MCF 10A (cell line): ENCODE measurements around the gene MRPS27. TPM values are rescaled to one million over a fixed set of nuclear protein-coding genes. Genes with fewer than 3 reads are reported as not detected.
A peak's percentile ranks its signal among the peaks of the same experiment; 100 is the strongest.

Source experiments
- BruUV-seq: library from RNA; stranded (reverse); fragments of 400-500 nt; replicated peaks from 2 replicates; lab custom pipeline; 2021; lab: Mats Ljungman, UMichigan
- CTCF ChIA-PET: fragments of 300-600 bp; sonication (Branson Sonifier 250); formaldehyde crosslinking; extraction: SDS; loops from one replicate; lab custom pipeline; 2021; ENCODE audit warnings: antibody characterized with exemption, inconsistent platforms; lab: Yijun Ruan, JAX
- POLR2A ChIA-PET: fragments of 300-600, 350-650 bp; sonication (Branson Sonifier 250); formaldehyde crosslinking; extraction: SDS; loops from one replicate; lab custom pipeline; 2020; ENCODE audit warnings: antibody characterized with exemption, inconsistent platforms; lab: Yijun Ruan, JAX
- DNase-seq: peaks from one replicate; pipeline ENCODE4 v3.0.0-alpha.2; 2018; ENCODE audit not compliant: unreplicated experiment
- H3K27ac Mint-ChIP-seq: one replicate; pipeline ENCODE4 v1.8.0; 2022; ENCODE audit warnings: mild to moderate bottlenecking, low read depth, mixed read lengths; ENCODE audit not compliant: unreplicated experiment
- H3K27me3 Mint-ChIP-seq: one replicate; pipeline ENCODE4 v1.8.0; 2022; ENCODE audit warnings: mixed read lengths; ENCODE audit not compliant: insufficient read depth, unreplicated experiment
- H3K36me3 Mint-ChIP-seq: one replicate; pipeline ENCODE4 v1.8.0; 2022; ENCODE audit warnings: mild to moderate bottlenecking, moderate library complexity, mixed read lengths; ENCODE audit not compliant: insufficient read depth, unreplicated experiment
- H3K4me1 Mint-ChIP-seq: one replicate; pipeline ENCODE4 v1.8.0; 2022; ENCODE audit warnings: mixed read lengths; ENCODE audit not compliant: insufficient read depth, unreplicated experiment
- H3K4me3 Mint-ChIP-seq: one replicate; pipeline ENCODE4 v1.8.0; 2022; ENCODE audit warnings: mild to moderate bottlenecking, moderate library complexity, mixed read lengths; ENCODE audit not compliant: unreplicated experiment
- H3K9me3 Mint-ChIP-seq: one replicate; pipeline ENCODE4 v1.8.0; 2022; ENCODE audit warnings: mixed read lengths; ENCODE audit not compliant: unreplicated experiment
- CTCF ChIP-seq: fragments of 200-600 bp; IDR thresholded peaks from one replicate; pipeline ENCODE4 v1.8.0; 2022; ENCODE audit warnings: antibody characterized with exemption, mild to moderate bottlenecking; ENCODE audit not compliant: unreplicated experiment
- intact Hi-C: fragments of 100-400 bp; cut with micrococcal nuclease; formaldehyde crosslinking; loops from 2 replicates; pipeline ENCODE4 v1.14.1; 2022
- total RNA-seq: library from RNA; stranded (reverse); gene quantifications from 2 replicates; pipeline ENCODE4 v1.2.3, GENCODE V29; 2022

Gene MRPS27
- total RNA-seq, 1 experiment from 2014 or later = 68.5 TPM

- Mint-ChIP-seq H3K27ac (peak overlapping the region; percentile 52), H3K4me3 (no peak overlapping the region), H3K4me1 (peaks cover 20% of the 10 kb centered on the region), H3K36me3 (peaks cover 14% of the 10 kb centered on the region), H3K27me3 (no peaks in the 10 kb centered on the region), H3K9me3 (no peaks in the 10 kb centered on the region)
- intact Hi-C loops = no loop called here
- no TSS peak for BruUV-seq
- ChIA-PET POLR2A (interaction anchor here (1.1 kb wide), 1 partner anchor 18 kb away, joined by 4 read pairs; no protein-coding TSS in a partner anchor), CTCF (interaction anchor here (1.0 kb wide), 2 partner anchors 17 to 468 kb away, joined by 4 to 5 read pairs; no protein-coding TSS in a partner anchor)
- TF ChIP-seq CTCF = no peak
- DNase-seq = no peak
Observed at GRCh38 chr5:72252008-72252407, 68.0 kb downstream of the MRPS27 start.

DNA sequence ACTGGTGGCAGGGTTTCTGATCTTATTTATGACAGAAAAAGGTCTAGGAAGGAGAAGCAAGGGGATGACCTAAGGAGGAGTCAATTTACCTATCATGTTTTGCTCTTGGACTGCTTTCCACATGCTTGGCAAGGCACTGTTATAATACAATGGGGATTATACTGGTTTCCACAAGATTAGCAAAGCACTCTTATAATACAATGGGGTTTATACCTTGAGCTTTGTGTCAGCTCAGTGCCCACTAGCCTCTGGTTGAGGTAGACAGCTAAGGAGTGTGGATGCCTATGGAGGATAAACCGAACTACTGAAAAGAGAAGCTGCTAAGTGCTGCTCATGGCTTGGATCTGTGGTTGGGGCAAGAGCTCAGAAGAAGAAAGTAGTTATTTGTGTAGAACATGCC, 68.7 kb downstream of the MRPS27 start:
- H3K27ac Mint-ChIP-seq = peak overlapping the region; percentile 52
- no peak overlapping the region for H3K4me3 Mint-ChIP-seq

DNA sequence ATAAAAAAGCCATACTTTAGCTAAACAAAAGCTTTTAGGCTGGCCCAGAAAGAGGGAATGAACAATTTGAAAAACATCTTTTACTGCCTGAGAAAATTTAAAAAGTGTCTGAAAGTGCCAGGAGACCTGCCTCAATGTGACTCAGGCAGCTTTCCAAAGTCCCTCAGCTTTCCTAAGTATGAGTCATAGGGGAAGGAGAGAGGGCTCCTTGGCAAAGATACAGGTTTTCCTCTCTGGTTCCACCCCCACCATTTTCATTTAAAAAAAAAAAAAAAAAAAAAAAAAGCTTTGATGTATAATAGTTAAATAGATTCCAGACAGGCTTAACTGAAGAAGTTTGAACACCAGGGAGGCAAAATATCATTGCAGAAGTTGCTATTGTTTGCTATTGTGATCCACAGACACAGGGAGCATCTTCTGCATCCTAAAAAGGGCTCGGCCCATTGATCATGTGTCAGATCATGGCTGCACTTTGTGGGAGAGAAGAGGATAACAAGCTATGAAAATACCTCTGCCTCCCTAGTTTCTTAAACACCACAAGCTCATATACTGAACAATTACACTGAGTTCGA, 71.5 kb downstream of the MRPS27 start:
- H3K9me3 Mint-ChIP-seq = no peaks in the 10 kb centered on the region
- peak; percentile 93 for DNase-seq
- CTCF ChIA-PET = interaction anchor here (0.6 to 1.5 kb wide), 5 partner anchors 11 to 477 kb away, joined by 3 to 4 read pairs (median 3); no protein-coding TSS in a partner anchor
- peak overlapping the region; percentile 50 for H3K27ac Mint-ChIP-seq
- POLR2A ChIA-PET = interaction anchor here (0.7 to 3.8 kb wide), 5 partner anchors 11 to 317 kb away, joined by 3 to 28 read pairs (median 3); no protein-coding TSS in a partner anchor
- H3K4me3 Mint-ChIP-seq = no peak overlapping the region
- BruUV-seq = no TSS peak
- intact Hi-C loops = no loop called here
- TF ChIP-seq CTCF = no peak
- no peaks in the 10 kb centered on the region for H3K27me3 Mint-ChIP-seq
- peaks cover 10% of the 10 kb centered on the region for H3K36me3 Mint-ChIP-seq
- peaks cover 36% of the 10 kb centered on the region for H3K4me1 Mint-ChIP-seq

More for the DNA sequence above, 68.7 kb downstream of the MRPS27 start:
- POLR2A ChIA-PET = interaction anchor here (1.1 kb wide), 1 partner anchor 17 kb away, joined by 4 read pairs; no protein-coding TSS in a partner anchor
- intact Hi-C loops = no loop called here
- Mint-ChIP-seq H3K9me3 (no peaks in the 10 kb centered on the region), H3K4me1 (peaks cover 27% of the 10 kb centered on the region), H3K36me3 (peaks cover 14% of the 10 kb centered on the region), H3K27me3 (no peaks in the 10 kb centered on the region)
- no peak for DNase-seq
- no TSS peak for BruUV-seq
- CTCF ChIA-PET = interaction anchor here (1.0 kb wide), 2 partner anchors 18 to 468 kb away, joined by 4 to 5 read pairs; no protein-coding TSS in a partner anchor
- TF ChIP-seq CTCF = no peak

DNA sequence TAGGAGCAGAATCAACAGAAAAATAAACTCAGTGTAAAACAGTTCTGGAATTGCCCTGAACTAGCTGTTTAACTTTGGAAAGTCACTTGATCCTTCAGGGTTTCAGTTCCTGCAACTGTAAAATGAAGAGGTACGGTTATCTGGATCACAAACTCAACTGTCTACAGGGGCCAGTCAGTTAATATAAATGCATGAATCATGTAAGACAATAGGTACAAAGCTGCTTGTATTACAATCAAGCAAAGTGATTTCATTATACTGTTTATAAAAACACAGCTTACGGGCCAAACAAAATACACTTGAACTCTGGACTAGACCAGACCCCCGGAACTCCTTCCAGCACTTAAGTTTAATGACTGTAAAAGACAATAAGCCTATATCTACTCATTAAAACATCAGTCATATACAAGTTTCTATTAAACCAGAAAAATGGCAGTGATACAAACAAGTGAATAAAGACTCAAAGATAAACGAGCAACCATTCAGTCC, 73.0 kb downstream of the MRPS27 start:
- ChIA-PET CTCF (interaction anchor here (0.6 to 1.5 kb wide), 3 partner anchors 12 to 464 kb away, joined by 3 to 4 read pairs (median 4); no protein-coding TSS in a partner anchor), POLR2A (interaction anchor here (0.7 to 3.8 kb wide), 5 partner anchors 10 to 138 kb away, joined by 3 to 28 read pairs (median 3); no protein-coding TSS in a partner anchor)
- H3K36me3 Mint-ChIP-seq = peaks cover 19% of the 10 kb centered on the region
- no TSS peak for BruUV-seq
- intact Hi-C loops = no loop called here
- TF ChIP-seq CTCF = no peak
- peaks cover 31% of the 10 kb centered on the region for H3K4me1 Mint-ChIP-seq
- no peaks in the 10 kb centered on the region for H3K27me3 Mint-ChIP-seq
- H3K4me3 Mint-ChIP-seq = peak overlapping the region; percentile 30
- peak overlapping the region; percentile 50 for H3K27ac Mint-ChIP-seq
- peak; percentile 54 for DNase-seq
- no peaks in the 10 kb centered on the region for H3K9me3 Mint-ChIP-seq
